ENCODE measurements around the gene PIP5K1C. TPM values are rescaled to one million over a fixed set of nuclear protein-coding genes. Genes with fewer than 3 reads are reported as not detected.

The PIP5K1C gene
- total and polyA plus RNA-seq, 10 of the 15 experiments (the other 5 are each of a cell fraction or from before 2014, with no cell fraction given), result 0.39 to 19.6 (median 5.3) TPM

GRCh38 chr19:3712663-3713611 is 12.7 kb upstream of the PIP5K1C start:
- Histone ChIP-seq H2AFZ (ENCODE audit: control insufficient read depth, low read depth, low read length) (no peak overlapping the region), H3K27me3 (replicated peaks in 1 of 2; ENCODE audit: control insufficient read depth in 2 of 2, insufficient read depth in 2 of 2, low read length in 1 of 2) (no peaks in the 10 kb centered on the region), H3K4me1 (ENCODE audit: control insufficient read depth, insufficient read depth, low read length) (no peaks in the 10 kb centered on the region), H3K9me3 (replicated peaks; ENCODE audit: control insufficient read depth, insufficient read depth, low read length) (no peaks in the 10 kb centered on the region), H3K9ac (ENCODE audit: control insufficient read depth, insufficient read depth, low read length) (no peak overlapping the region), H3K27ac (ENCODE audit: control insufficient read depth, insufficient read depth) (no peak overlapping the region), H3K4me3 (no peak overlapping the region), H3K4me2 (ENCODE audit: control insufficient read depth, insufficient read depth) (no peak overlapping the region), H4K20me1 (ENCODE audit: control insufficient read depth, insufficient read depth) (no peaks in the 10 kb centered on the region), H3K36me3 (ENCODE audit: control insufficient read depth in 2 of 2, insufficient read depth in 2 of 2, low read length in 1 of 2) (no peaks in the 10 kb centered on the region), H3K79me2 (ENCODE audit: control insufficient read depth, insufficient read depth, low read length) (no peaks in the 10 kb centered on the region)
- in situ Hi-C loops (cut with MboI) (no loop called here), intact Hi-C loops (cut with micrococcal nuclease; ENCODE audit: unreplicated experiment) (loop anchor here (5.0 kb wide), 1 partner anchor 489 kb away; no protein-coding TSS in a partner anchor)
- BruUV-seq (replicated peaks), result no TSS peak
- FAIRE-seq (no peak), ATAC-seq (no peak), DNase-seq (ENCODE audit: low read depth, low spot score) (no peak)
- ChIA-PET RAD21 (ENCODE audit: unreplicated experiment) (no interaction called here), CTCF (no interaction called here), SMC1A (ENCODE audit: uncharacterized antibody, unreplicated experiment) (no interaction called here), POLR2A (no interaction called here)
- no peak for TF ChIP-seq TAF1 (IDR thresholded peaks at IDR 0.05; ENCODE audit: borderline replicate concordance, low read depth, low read length)
- no peak for TF ChIP-seq POLR2AphosphoS2 (IDR thresholded peaks at IDR 0.05; ENCODE audit: low read depth, low read length)
- 26% methylated on average over 23 of the region's 23 CpGs for WGBS (ENCODE audit: insufficient coverage, insufficient replicate concordance, low lambda C conversion rate, missing lambda C conversion rate)

GRCh38 chr19:3710265-3710812 is 10.1 kb upstream of the PIP5K1C start:
- RAD21 ChIA-PET (ENCODE audit: unreplicated experiment), result interaction anchor here (0.7 to 1.1 kb wide), 2 partner anchors 14 to 225 kb away, joined by 3 read pairs; no protein-coding TSS in a partner anchor
- no TSS peak for BruUV-seq (replicated peaks)
- POLR2A ChIA-PET, result interaction anchor here (0.7 kb wide), 1 partner anchor 207 kb away, joined by 3 read pairs; no protein-coding TSS in a partner anchor
- ATAC-seq, result peak; percentile 52
- intact Hi-C loops (cut with micrococcal nuclease; ENCODE audit: unreplicated experiment), result loop anchor here (5.0 kb wide), 1 partner anchor 492 kb away; no protein-coding TSS in a partner anchor
- Histone ChIP-seq H3K4me2 (ENCODE audit: control insufficient read depth, insufficient read depth) (no peak overlapping the region), H3K9me3 (replicated peaks; ENCODE audit: control insufficient read depth, insufficient read depth, low read length) (no peaks in the 10 kb centered on the region), H2AFZ (ENCODE audit: control insufficient read depth, low read depth, low read length) (no peak overlapping the region), H3K27me3 (replicated peaks in 1 of 2; ENCODE audit: control insufficient read depth in 2 of 2, insufficient read depth in 2 of 2, low read length in 1 of 2) (no peaks in the 10 kb centered on the region), H3K4me3 (no peak overlapping the region), H3K36me3 (ENCODE audit: control insufficient read depth in 2 of 2, insufficient read depth in 2 of 2, low read length in 1 of 2) (no peaks in the 10 kb centered on the region), H3K27ac (ENCODE audit: control insufficient read depth, insufficient read depth) (no peak overlapping the region), H3K9ac (ENCODE audit: control insufficient read depth, insufficient read depth, low read length) (no peak overlapping the region), H4K20me1 (ENCODE audit: control insufficient read depth, insufficient read depth) (no peaks in the 10 kb centered on the region), H3K4me1 (ENCODE audit: control insufficient read depth, insufficient read depth, low read length) (no peaks in the 10 kb centered on the region), H3K79me2 (ENCODE audit: control insufficient read depth, insufficient read depth, low read length) (no peaks in the 10 kb centered on the region)
- CTCF ChIA-PET, result interaction anchor here (0.8 kb wide), 1 partner anchor 225 kb away, joined by 4 read pairs; no protein-coding TSS in a partner anchor
- SMC1A ChIA-PET (ENCODE audit: uncharacterized antibody, unreplicated experiment), result no interaction called here
- in situ Hi-C loops (cut with MboI), result no loop called here
- no peak for FAIRE-seq
- DNase-seq (ENCODE audit: low read depth, low spot score), result no peak
- WGBS (ENCODE audit: insufficient coverage, insufficient replicate concordance, low lambda C conversion rate, missing lambda C conversion rate), result 43% methylated on average over 20 of the region's 20 CpGs
- TF ChIP-seq SKIL (IDR thresholded peaks at IDR 0.05; ENCODE audit: low read depth, poor library complexity, severe bottlenecking) (no peak), TAF1 (IDR thresholded peaks at IDR 0.05; ENCODE audit: borderline replicate concordance, low read depth, low read length) (no peak), NFYB (IDR thresholded peaks at IDR 0.05; ENCODE audit: insufficient read depth, low read depth, low read length) (no peak), ELK1 (IDR thresholded peaks at IDR 0.05; ENCODE audit: low read depth, low read length) (no peak)
